HG02678 (cell line): ENCODE results near the gene CFAP97D2.
"Not testable (repeated sequence)": the region's sequence is repeated elsewhere in the genome, so short reads cannot be mapped to it uniquely, and the experiment has no call there.

Source experiments
- ATAC-seq: cut with Tn5 transposase; IDR thresholded peaks from one replicate; pipeline ENCODE4 v1.9.1; 2021; ENCODE audit warnings: mild to moderate bottlenecking, moderate library complexity; ENCODE audit not compliant: unreplicated experiment

CFAP97D2 gene

DNA sequence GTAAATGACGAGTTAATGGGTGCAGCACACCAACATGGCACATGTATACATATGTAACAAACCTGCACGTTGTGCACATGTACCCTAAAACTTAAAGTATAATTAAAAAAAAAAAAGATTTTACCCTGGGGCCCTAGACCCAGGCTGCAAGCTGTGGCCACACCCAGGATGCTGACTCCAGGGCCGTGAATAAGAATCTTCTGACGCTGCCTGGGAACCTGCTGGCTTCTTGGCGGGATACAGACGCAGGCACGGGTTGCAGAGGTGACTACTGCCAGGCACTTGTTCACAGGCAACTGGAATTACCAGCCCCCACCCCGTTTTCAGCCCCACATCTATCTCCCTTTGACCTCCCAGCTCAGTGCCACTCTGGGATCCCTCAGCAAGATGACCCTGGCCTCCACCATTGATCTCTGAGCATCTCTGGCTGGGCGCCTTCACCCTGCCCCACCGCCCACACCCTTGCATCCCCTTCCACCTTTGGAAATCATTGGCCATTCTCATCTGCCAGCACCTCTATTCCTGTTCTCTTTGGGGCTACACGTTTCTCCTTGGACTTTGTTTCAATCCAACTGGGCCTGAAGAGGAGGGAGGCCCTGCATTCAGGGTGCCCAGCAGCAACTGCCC lies 21.1 kb upstream of the CFAP97D2 start:
- ATAC-seq, result no peak

DNA sequence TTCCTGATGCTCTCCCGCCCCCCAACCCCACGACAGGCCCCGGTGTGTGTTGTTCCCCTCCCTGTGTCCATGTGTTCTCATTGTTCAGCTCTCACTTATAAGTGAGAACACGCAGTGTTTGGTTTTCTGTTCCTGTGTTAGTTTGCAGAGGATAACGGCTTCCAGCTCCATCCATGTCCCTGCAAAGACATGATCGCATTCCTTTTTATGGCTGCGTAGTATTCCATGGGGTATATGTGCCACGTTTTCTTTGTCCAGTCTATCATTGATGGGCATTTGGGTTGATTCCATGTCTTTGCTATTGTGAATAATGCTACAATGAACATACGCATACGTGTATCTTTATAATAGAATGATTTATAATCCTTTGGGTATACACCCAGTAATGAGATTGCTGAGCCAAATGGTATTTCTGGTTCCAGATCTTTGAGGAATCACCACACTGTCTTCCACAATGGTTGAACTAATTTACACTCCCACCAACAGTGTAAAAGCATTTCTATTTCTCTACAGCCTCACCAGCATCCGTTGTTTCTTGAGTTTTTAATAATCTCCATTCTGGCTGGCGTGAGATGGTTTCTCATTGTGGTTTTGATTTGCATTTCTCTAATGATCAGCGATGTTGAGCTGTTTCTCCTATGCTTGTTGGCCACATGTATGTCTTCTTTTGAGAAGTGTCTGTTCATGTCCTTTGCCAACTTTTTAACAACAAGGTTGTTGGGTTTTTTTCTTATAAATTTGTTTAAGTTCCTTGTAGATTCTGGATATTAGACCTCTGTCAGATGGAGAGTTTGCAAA lies 20.0 kb upstream of the CFAP97D2 start:
- not testable (repeated sequence) for ATAC-seq

GRCh38 chr13:114161028-114161556 lies 18.0 kb upstream of the CFAP97D2 start:
- no peak for ATAC-seq

DNA sequence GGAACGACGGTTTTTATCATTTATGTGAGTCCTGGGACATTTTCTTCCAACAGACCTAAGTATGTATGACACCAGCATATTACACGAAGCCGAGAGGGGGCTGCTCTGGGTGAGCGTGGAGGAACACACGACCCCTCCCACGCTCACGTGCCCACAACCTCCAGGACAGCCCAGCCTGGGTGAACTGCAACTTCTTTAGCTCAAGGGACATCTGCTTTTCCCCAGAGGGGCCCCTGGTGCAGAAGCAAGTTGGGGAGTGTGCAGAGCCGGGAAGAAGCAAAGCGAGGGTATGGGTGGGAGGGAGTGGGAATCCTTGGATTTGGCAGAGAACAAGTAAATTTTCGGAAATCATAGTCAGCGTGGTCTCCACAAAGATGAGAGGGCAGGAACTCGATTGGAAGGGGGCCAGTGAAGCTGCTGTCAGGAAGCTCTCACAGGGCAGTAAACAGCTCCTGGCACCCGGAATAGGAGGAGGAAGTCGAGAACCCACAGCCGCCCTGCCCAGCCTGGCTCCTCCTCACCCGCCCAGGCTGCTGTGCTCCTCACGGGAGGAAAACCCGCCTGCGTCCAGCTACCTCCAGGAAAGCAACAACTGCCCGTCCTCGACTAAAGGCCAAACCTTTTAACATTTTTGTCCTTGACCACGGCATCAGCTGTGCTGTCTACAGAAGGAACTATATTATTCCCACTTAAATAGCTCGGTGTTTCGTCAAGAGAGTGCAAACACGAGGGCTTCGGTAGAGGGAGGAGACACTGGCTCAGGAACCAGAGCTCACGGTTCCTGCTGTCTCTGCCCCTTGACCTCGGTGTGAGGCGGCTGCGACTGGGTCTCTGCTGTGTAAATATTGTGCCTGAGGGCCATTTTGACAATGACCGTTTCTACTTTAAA lies 17.2 kb upstream of the CFAP97D2 start:
- no peak for ATAC-seq

- ATAC-seq, result no peak
These were observed 16.5 kb upstream of the CFAP97D2 start for GRCh38 chr13:114162533-114162922.

DNA sequence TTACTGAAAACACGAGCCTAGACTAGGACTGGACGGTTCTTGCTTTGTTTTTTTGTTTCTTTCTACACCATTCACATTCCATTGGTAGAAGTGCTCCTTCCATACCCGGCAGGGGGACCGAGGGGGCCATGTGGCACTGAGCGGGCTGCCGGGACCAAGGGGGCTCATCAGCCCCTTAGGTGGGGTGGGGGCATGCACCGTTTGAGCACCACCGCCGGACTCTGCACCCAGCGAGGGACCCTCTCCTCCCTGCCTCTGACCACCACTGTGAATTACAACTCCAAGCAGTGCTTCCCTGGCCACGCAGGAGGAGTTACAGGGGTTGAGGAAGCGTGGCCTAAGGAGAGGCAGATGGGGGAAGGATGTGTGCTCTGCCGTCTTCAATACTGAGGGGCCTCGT lies 15.0 kb upstream of the CFAP97D2 start:
- ATAC-seq, result no peak

GRCh38 chr13:114164681-114165429 lies 14.2 kb upstream of the CFAP97D2 start:
- ATAC-seq, result no peak

DNA sequence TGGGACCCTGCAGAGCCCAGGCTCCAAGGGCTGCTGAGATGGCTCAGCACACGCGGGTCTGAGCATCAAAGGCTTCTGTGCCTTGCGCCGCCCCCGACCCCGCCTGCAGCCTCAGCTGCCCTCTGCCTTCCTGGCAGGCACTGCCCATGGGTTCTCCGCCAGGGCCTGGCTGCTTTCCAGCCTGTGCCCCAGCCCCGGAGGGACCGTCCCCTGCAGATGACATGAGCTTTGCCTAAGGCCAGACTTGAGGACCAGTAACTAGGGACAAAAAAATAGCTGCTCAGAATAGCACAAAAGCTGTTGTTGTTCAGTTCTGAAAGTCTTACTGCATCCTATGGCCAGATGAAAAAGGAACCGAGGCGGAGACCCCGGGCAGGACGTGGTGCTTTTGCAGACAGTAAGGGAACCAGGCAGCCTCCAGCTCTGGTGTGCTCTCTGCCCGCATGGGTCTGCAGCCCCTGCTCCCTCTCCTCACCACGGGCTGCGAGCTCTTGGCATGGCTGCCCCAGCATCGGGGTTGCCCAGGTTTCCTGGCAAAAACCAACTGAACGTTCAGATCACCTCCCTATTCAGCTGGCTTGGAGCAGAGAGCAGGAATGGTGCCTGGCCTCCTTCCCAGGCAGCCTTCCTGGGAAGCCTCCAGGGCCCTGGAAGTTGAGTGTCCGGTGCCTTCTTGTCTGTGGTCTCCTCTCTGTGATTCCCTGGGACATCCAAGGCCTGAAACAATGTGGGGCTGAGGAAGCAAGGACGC lies 12.5 kb upstream of the CFAP97D2 start:
- no peak for ATAC-seq

DNA sequence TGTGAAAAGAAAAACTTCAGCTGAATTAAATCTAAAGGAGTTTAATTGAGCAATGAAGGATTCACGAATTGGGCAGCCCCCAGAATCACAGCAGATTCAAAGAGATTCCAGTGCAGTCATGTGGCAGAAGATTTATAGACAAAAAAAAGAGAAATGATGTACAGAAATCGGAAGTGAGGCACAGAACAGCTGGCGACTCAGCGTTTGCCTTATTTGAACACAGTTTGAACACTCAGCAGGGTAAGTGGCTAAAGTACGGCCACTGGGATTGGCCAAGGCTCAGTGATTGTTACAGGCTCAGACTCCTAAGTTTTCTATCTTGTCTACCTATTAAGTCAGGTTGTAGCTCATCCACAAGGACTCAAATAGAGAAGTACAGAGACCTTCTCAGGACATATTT lies 11.6 kb upstream of the CFAP97D2 start:
- no peak for ATAC-seq

DNA sequence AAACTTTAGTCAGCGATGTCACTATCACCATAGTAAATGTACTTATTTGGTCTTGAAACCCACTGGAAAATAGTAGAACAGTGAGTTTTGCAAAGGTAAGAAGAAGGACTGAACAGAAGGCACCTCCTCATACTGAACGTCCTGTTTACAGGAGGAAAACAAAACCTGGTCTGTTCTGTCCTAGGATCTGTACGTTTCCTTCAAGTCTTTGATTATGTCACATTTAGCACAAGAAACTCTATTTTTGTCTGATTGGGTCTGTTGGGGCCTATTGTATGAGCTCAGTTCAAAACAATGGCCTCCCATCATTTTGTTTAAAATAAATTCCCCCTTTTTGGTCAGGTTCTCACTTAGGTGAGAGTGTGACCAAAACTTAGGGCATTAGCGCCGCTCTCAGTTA lies 11.2 kb upstream of the CFAP97D2 start:
- ATAC-seq, result no peak

DNA sequence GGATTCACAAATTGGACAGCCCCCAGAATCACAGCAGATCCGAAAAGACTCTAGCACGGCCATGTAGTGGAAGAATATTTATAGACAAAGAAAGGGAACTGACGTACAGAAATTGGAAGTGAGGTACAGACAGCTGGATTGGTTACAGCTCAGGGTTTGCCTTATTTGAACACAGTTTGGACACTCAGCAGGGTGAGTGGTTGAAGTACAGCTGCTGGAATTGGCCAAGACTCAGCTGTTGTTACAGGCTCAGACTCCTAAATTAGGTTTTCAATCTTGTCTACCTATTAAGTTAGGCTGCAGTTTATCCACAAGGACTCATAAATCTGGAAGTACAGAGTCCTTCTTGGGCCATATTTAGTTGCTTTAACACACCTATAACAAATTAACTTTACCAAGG lies 5.8 kb upstream of the CFAP97D2 start:
- no peak for ATAC-seq

GRCh38 chr13:114173745-114174144 lies 5.3 kb upstream of the CFAP97D2 start:
- ATAC-seq, result no peak

GRCh38 chr13:114174529-114174961 lies 4.5 kb upstream of the CFAP97D2 start:
- ATAC-seq, result no peak

DNA sequence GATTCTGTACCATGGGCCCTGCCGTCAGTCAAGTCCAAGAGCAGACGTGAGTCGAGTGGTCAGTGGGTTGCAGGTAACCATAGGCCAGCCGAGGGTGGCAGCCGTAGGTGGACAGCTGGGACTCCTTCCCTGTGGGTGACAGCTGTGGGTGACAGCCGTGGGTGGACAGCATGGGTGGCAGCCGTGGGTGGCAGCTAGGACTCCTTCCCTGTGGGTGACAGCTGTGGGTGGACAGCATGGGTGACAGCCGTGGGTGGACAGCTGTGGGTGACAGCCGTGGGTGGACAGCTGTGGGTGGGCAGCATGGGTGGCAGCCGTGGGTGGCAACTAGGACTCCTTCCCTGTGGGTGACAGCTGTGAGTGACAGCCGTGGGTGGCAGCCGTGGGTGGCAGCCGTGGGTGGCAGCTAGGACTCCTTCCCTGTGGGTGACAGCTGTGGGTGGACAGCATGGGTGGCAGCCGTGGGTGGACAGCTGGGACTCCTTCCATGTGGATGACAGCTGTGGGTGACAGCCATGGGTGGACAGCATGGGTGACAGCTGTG lies 2.6 kb upstream of the CFAP97D2 start:
- not testable (repeated sequence) for ATAC-seq

DNA sequence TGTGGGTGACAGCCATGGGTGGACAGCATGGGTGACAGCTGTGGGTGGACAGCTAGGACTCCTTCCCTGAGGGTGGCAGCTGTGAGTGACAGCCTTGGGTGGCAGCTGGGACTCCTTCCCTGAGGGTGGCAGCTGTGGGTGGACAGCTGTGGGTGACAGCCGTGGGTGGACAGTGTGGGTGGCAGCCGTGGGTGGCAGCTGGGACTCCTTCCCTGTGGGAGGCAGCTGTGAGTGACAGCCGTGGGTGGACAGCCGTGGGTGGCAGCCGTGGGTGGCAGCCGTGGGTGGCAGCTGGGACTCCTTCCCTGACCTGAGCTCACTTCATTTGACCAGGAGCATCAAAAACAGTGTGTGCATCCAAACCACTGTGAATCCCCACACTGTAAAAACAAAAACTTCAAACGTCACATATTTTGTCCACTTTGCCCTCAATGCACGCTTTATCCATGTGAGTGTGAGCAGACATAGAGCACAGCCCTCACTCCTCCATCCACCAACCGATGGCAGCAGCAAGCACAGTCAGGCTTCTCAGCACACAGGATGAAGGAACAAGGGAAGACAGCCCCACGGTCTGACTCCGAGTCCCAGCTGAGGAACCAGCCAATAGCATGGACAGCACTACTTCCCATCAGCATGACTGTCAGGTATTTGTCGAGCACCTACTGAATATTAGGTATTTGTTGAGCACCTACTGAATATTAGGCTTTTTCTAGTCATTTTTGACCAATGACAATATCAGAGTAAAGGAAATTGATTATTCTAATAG lies 1.6 kb upstream of the CFAP97D2 start:
- no peak for ATAC-seq

GRCh38 chr13:114185182-114185971 lies 6.3 kb downstream of the CFAP97D2 start:
- ATAC-seq, result no peak

DNA sequence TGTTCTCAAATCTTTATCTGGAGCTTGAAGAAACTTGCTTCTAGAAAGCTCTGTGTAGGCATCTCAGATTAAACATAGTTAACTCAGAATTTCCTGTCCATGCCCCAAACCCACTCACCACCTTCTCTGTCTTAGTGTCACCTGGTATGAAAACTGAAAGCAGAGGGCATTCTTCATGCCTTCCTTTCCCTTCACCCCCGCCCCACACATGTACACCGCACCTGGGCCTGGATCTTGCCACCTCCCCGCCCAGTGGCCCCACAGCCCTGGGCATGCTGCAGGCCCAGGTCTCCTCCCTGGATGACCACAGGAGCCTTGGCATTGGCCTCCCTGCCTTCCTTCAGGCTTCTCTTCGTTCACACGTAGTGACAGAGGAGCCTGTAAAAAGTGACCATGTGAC lies 15.8 kb downstream of the CFAP97D2 start:
- ATAC-seq, result no peak

GRCh38 chr13:114196629-114197028 lies 17.6 kb downstream of the CFAP97D2 start:
- ATAC-seq, result no peak
